GM18505 (cell line): ENCODE data around the gene HRG.
"Not testable (repeated sequence)": the region's sequence is repeated elsewhere in the genome, so short reads cannot be mapped to it uniquely, and the experiment has no call there.

Experiments
- ATAC-seq: cut with Tn5 transposase; IDR thresholded peaks from one replicate; pipeline ENCODE4 v1.9.1; 2021; ENCODE audit not compliant: unreplicated experiment
- POLR2A ChIP-seq: IDR thresholded peaks from 4 replicates; pipeline ENCODE4 v1.6.1; 2011; ENCODE audit warnings: borderline replicate concordance; ENCODE audit not compliant: insufficient read depth, insufficient read length; ENCODE audit errors: extremely low read depth

The HRG gene

GRCh38 chr3:186630950-186631641, 34.7 kb upstream of the HRG start:
- TF ChIP-seq POLR2A = no peak

GRCh38 chr3:186633481-186633880, 32.3 kb upstream of the HRG start:
- no peak for TF ChIP-seq POLR2A
- no peak for ATAC-seq

More at GRCh38 chr3:186630950-186631641, 34.7 kb upstream of the HRG start:
- ATAC-seq = no peak

- not testable (repeated sequence) for ATAC-seq
These were observed 31.6 kb upstream of the HRG start for GRCh38 chr3:186634207-186634606.

- TF ChIP-seq POLR2A = no peak
- ATAC-seq = no peak
These were observed 30.3 kb upstream of the HRG start for GRCh38 chr3:186635532-186635931.

- no peak for ATAC-seq
- TF ChIP-seq POLR2A = no peak
These were observed 29.3 kb upstream of the HRG start for GRCh38 chr3:186636536-186636935.

GRCh38 chr3:186637686-186638085, 28.1 kb upstream of the HRG start:
- no peak for TF ChIP-seq POLR2A

GRCh38 chr3:186638259-186638658, 27.6 kb upstream of the HRG start:
- no peak for TF ChIP-seq POLR2A
- ATAC-seq = no peak

More at GRCh38 chr3:186637686-186638085, 28.1 kb upstream of the HRG start:
- ATAC-seq = no peak

- no peak for TF ChIP-seq POLR2A
- ATAC-seq = no peak
These were observed 25.9 kb upstream of the HRG start, which contains the start of gene FETUB for GRCh38 chr3:186639778-186640472. Gene FETUB, plus strand, starts transcription at chr3:186640399. Its CDS starts 62 bp downstream, at chr3:186640461.

- ATAC-seq = no peak
- TF ChIP-seq POLR2A = no peak
These were observed 25.4 kb upstream of the HRG start for GRCh38 chr3:186640473-186640818.

GRCh38 chr3:186640929-186641328, 24.9 kb upstream of the HRG start:
- TF ChIP-seq POLR2A = no peak
- ATAC-seq = no peak

- no peak for TF ChIP-seq POLR2A
- ATAC-seq = no peak
These were observed 23.8 kb upstream of the HRG start for GRCh38 chr3:186642014-186642413.

GRCh38 chr3:186643493-186643892, 22.3 kb upstream of the HRG start:
- no peak for ATAC-seq
- TF ChIP-seq POLR2A = no peak

GRCh38 chr3:186644683-186645082, 21.1 kb upstream of the HRG start:
- TF ChIP-seq POLR2A = no peak
- ATAC-seq = no peak

- TF ChIP-seq POLR2A = no peak
- no peak for ATAC-seq
These were observed 19.7 kb upstream of the HRG start for GRCh38 chr3:186646106-186646505.
